Osteoblast (primary cell): ENCODE data around the gene MICAL3. TPM values are rescaled to one million over a fixed set of nuclear protein-coding genes. Genes with fewer than 3 reads are reported as not detected.

Experiments used
- DNase-seq: peaks from one replicate; pipeline ENCODE4 v3.0.0; 2011; ENCODE audit warnings: low spot score, mixed read lengths; ENCODE audit not compliant: insufficient read length; ENCODE audit errors: missing footprints
- H2AFZ ChIP-seq: 2 replicates; pipeline ENCODE4 v1.6.0; 2011; ENCODE audit warnings: mild to moderate bottlenecking, low read length
- H3K27ac ChIP-seq: 2 replicates; pipeline ENCODE4 v1.5.1; 2011; ENCODE audit warnings: mild to moderate bottlenecking, low read depth, low read length, moderate library complexity
- H3K27me3 ChIP-seq: 2 replicates; pipeline ENCODE4 v1.6.0; 2012; ENCODE audit warnings: mild to moderate bottlenecking, control low read depth, inconsistent platforms, low read length, moderate library complexity; ENCODE audit not compliant: insufficient read depth
- H3K36me3 ChIP-seq: 2 replicates; pipeline ENCODE4 v1.5.1; 2011; ENCODE audit warnings: mild to moderate bottlenecking, low read length, control low read depth, moderate library complexity; ENCODE audit not compliant: insufficient read depth
- H3K4me1 ChIP-seq: 2 replicates; pipeline ENCODE4 v1.5.1; 2011; ENCODE audit warnings: mild to moderate bottlenecking, low read length, control low read depth, moderate library complexity; ENCODE audit not compliant: insufficient read depth
- H3K4me2 ChIP-seq: 2 replicates; pipeline ENCODE4 v1.6.0; 2011; ENCODE audit warnings: mild to moderate bottlenecking, low read length; ENCODE audit not compliant: insufficient read depth
- H3K4me3 ChIP-seq: fragments of 200-600 bp; sonication (generic); 3 replicates; pipeline ENCODE4 v1.5.1; 2012; ENCODE audit warnings: mild to moderate bottlenecking, low read length, inconsistent platforms; ENCODE audit not compliant: insufficient read depth
- H3K79me2 ChIP-seq: 2 replicates; pipeline ENCODE4 v1.6.0; 2012; ENCODE audit warnings: mild to moderate bottlenecking, low read length, control low read depth, inconsistent platforms; ENCODE audit not compliant: insufficient read depth
- H3K9me3 ChIP-seq: 2 replicates; pipeline ENCODE4 v1.5.1; 2011; ENCODE audit warnings: low read depth, low read length, control low read depth
- H4K20me1 ChIP-seq: 2 replicates; pipeline ENCODE4 v1.6.0; 2012; ENCODE audit warnings: mild to moderate bottlenecking, low read length, control low read depth; ENCODE audit not compliant: insufficient read depth
- total RNA-seq: library from RNA; depleted of rRNA; stranded (reverse); fragments of >200 nt; gene quantifications from 2 replicates; pipeline ENCODE4 v1.2.3, GENCODE V29; 2012
- TF ChIP-seq, protein P1 (sequence below): IDR thresholded peaks from 2 replicates; pipeline ENCODE4 v1.5.1; 2011; ENCODE audit warnings: mild to moderate bottlenecking, low read depth, low read length, moderate library complexity; ENCODE audit errors: extremely low read depth

Gene MICAL3
- total RNA-seq, 1 donor: 35.1 TPM

GRCh38 chr22:17808693-17809403 is 215.5 kb downstream of the MICAL3 start:
- no peaks in the 10 kb centered on the region for H3K4me1 ChIP-seq
- H3K27me3 ChIP-seq: no peaks in the 10 kb centered on the region
- H4K20me1 ChIP-seq: no peaks in the 10 kb centered on the region
- DNase-seq: no peak
- no peak overlapping the region for H3K4me3 ChIP-seq
- no peak overlapping the region for H2AFZ ChIP-seq
- peaks cover 55% of the 10 kb centered on the region for H3K36me3 ChIP-seq
- no peak overlapping the region for H3K27ac ChIP-seq
- TF ChIP-seq, protein P1, sequence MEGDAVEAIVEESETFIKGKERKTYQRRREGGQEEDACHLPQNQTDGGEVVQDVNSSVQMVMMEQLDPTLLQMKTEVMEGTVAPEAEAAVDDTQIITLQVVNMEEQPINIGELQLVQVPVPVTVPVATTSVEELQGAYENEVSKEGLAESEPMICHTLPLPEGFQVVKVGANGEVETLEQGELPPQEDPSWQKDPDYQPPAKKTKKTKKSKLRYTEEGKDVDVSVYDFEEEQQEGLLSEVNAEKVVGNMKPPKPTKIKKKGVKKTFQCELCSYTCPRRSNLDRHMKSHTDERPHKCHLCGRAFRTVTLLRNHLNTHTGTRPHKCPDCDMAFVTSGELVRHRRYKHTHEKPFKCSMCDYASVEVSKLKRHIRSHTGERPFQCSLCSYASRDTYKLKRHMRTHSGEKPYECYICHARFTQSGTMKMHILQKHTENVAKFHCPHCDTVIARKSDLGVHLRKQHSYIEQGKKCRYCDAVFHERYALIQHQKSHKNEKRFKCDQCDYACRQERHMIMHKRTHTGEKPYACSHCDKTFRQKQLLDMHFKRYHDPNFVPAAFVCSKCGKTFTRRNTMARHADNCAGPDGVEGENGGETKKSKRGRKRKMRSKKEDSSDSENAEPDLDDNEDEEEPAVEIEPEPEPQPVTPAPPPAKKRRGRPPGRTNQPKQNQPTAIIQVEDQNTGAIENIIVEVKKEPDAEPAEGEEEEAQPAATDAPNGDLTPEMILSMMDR: no peak
- no peak overlapping the region for H3K4me2 ChIP-seq
- H3K79me2 ChIP-seq: no peaks in the 10 kb centered on the region
- H3K9me3 ChIP-seq: no peaks in the 10 kb centered on the region

GRCh38 chr22:17807578-17808410 is 216.6 kb downstream of the MICAL3 start:
- Histone ChIP-seq H3K36me3 (peaks cover 49% of the 10 kb centered on the region), H3K9me3 (no peaks in the 10 kb centered on the region), H3K79me2 (no peaks in the 10 kb centered on the region), H2AFZ (no peak overlapping the region), H3K4me1 (no peaks in the 10 kb centered on the region), H3K4me3 (no peak overlapping the region), H3K27ac (no peak overlapping the region), H3K27me3 (no peaks in the 10 kb centered on the region), H4K20me1 (no peaks in the 10 kb centered on the region), H3K4me2 (no peak overlapping the region)
- DNase-seq: no peak
- TF ChIP-seq, protein P1: no peak

GRCh38 chr22:17807086-17807485 is 217.3 kb downstream of the MICAL3 start:
- peaks cover 44% of the 10 kb centered on the region for H3K36me3 ChIP-seq
- H3K27ac ChIP-seq: no peak overlapping the region
- H3K4me2 ChIP-seq: no peak overlapping the region
- no peaks in the 10 kb centered on the region for H3K9me3 ChIP-seq
- H2AFZ ChIP-seq: no peak overlapping the region
- no peaks in the 10 kb centered on the region for H4K20me1 ChIP-seq
- H3K27me3 ChIP-seq: no peaks in the 10 kb centered on the region
- TF ChIP-seq, protein P1: no peak
- no peak overlapping the region for H3K4me3 ChIP-seq
- no peaks in the 10 kb centered on the region for H3K4me1 ChIP-seq
- no peak for DNase-seq
- H3K79me2 ChIP-seq: no peaks in the 10 kb centered on the region

DNA sequence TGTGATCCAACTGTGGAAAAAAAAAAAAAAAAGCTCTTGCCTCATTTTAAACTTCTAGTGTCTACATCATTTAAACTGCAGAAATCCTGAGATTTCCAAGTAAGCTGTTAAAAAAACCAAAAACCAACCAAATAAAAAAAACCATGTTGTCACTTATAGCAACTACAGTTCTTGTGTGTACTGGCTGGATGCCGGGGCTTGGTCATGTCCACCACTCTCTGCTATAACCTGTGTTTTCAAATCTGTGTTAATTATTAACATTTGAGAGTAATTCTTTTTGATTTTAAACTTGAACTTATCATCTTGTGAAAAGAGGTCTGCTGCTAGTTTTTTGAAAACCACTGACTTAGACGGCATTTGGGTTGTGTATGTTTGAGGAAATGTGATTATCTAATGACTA is 217.9 kb downstream of the MICAL3 start:
- no peaks in the 10 kb centered on the region for H4K20me1 ChIP-seq
- peaks cover 44% of the 10 kb centered on the region for H3K36me3 ChIP-seq
- no peak overlapping the region for H2AFZ ChIP-seq
- no peak overlapping the region for H3K4me3 ChIP-seq
- H3K4me2 ChIP-seq: no peak overlapping the region
- TF ChIP-seq, protein P1: no peak
- no peaks in the 10 kb centered on the region for H3K79me2 ChIP-seq
- no peak overlapping the region for H3K27ac ChIP-seq
- H3K4me1 ChIP-seq: no peaks in the 10 kb centered on the region
- H3K27me3 ChIP-seq: no peaks in the 10 kb centered on the region
- DNase-seq: no peak
- H3K9me3 ChIP-seq: no peaks in the 10 kb centered on the region
